Ovary (tissue), 9 donors: ENCODE results near the gene ANKRD60. TPM values are rescaled to one million over a fixed set of nuclear protein-coding genes. Genes with fewer than 3 reads are reported as not detected.

ENCODE experiments used
- DNase-seq, 5 donors: peaks; one replicate each; pipeline ENCODE4 v3.0.0-alpha.2; 2019 to 2020
- H3K27ac ChIP-seq, 2 donors: fragments of 200-600 bp; one replicate each; pipeline versions ENCODE4 v1.5.1 to v1.8.0; 2019 to 2022
- H3K27me3 ChIP-seq: fragments of 200-600 bp; one replicate; pipeline ENCODE4 v1.8.0; 2022
- H3K36me3 ChIP-seq: fragments of 200-600 bp; sonication (generic); one replicate; pipeline ENCODE4 v1.5.1; 2019
- H3K4me1 ChIP-seq: one replicate; pipeline ENCODE4 v1.8.1; 2013; ENCODE audit warnings: mild to moderate bottlenecking, moderate library complexity; ENCODE audit not compliant: insufficient read depth
- H3K4me3 ChIP-seq: fragments of 200-600 bp; sonication (generic); one replicate; pipeline ENCODE4 v1.5.1; 2017
- H3K9me3 ChIP-seq, 2 donors: fragments of 200-600 bp in 1 of 2; sonication (generic) in 1 of 2; one replicate each; pipeline versions ENCODE4 v1.5.1 to v1.8.1; 2013 to 2019; ENCODE audit warnings: mild to moderate bottlenecking in 1 of 2, moderate library complexity in 1 of 2
- EP300 ChIP-seq: sonication (generic); formaldehyde crosslinking; IDR thresholded peaks from one replicate; pipeline ENCODE4 v1.6.1; 2017; ENCODE audit warnings: antibody characterized with exemption
- POLR2A ChIP-seq: fragments of 450-650 bp; IDR thresholded peaks from one replicate; pipeline ENCODE4 v1.6.1; 2017; ENCODE audit warnings: antibody characterized with exemption, mild to moderate bottlenecking, moderate library complexity
- WGBS, 3 donors: extraction: QIAGEN DNeasy Blood & Tissue Kit in 1 of 3; methylation state at CpG; one replicate each; pipeline versions ENCODE4 v1.1.5 to v1.1.7; 2013 to 2017; 5-methylcytosine and 5-hydroxymethylcytosine counted together
- intact Hi-C, 4 donors: fragments of 100-400 bp; cut with DNase I; formaldehyde crosslinking; loops; one replicate each; pipeline versions ENCODE4 v1.11.0 to v1.15.1; 2022 to 2023
- polyA plus RNA-seq, 2 donors: library from polyadenylated mRNA; stranded (reverse); fragments of 200-250 nt in 1 of 2; fragments of 350-450 nt in 1 of 2; fragmentation: Illumina TruSeq in 1 of 2; extraction: RNeasy Lipid Tissue Mini Kit (QIAGEN cat#74804) in 1 of 2; gene quantifications; one replicate each; pipeline ENCODE4 v1.2.3, GENCODE V29; 2013 to 2014
- total RNA-seq, 7 donors: library from RNA; depleted of rRNA in 2 of 7; stranded (reverse); fragments of >200 nt in 2 of 7; fragmentation: NEBNext Ultra II Directional in 3 of 7; extraction: Animal tissue kit (Norgen Biotek cat#: 25700) in 3 of 7; gene quantifications; one replicate each; pipeline versions ENCODE4 v1.1.0 to v1.2.4, GENCODE V29; 2016 to 2023
- TF ChIP-seq, protein P1 (sequence below), 3 donors: fragments of 450-650 bp in 2 of 3; fragments of 200-600 bp in 1 of 3; IDR thresholded peaks; one replicate each; pipeline versions ENCODE4 v1.5.1 to v1.8.0; 2016 to 2022; ENCODE audit warnings: antibody characterized with exemption in 3 of 3, mild to moderate bottlenecking in 1 of 3
- donor health status: DM: no; HTN: no; CAD: no; lungs with moderate emphysema.
- donor health status: DM: no; HTN: no; CAD: no.
- donor health status: Bipolar disorder and iron deficiency.
- donor health status: DM: yes; HTN: yes; CAD: no.
- donor health status: DM: no; HTN: no; CAD: no.
- donor health status: DM: yes; HTN: yes; CAD: no.

ANKRD60 gene
- total and polyA plus RNA-seq, 9 donors, result not detected

DNA sequence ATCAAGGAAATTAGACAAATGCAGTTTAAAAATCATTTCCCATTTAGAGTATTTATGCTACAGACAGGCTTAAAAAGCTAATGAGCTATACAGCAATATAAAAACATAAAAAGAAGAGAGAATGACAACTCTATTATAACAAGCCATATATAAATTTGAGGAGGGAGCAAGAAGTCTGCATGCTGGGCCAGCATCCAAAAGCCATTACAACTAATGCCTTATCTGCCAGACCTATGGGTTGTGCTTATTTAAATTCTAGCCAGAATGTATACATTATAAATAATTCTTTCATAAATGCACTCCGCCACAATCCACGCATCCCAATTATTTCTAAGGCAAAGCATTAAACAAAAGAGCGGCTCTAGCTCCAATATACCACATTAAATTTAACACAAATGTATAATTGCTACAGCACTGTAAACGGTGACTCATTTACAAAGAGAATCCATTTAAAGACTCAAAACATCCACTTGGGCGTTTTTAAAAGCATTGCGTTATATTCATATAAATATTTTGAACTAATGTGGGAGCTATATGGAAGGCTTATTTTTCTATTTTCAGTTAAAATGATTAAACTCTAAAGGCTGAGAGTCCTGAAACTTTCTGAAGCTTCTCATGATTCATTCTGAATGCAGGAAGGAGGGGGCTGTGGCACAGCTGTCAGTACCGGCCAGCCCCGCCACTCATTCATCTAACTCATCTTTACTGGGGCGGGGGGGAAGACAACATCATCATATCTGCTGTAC, 43.3 kb upstream of the ANKRD60 start:
- Histone ChIP-seq H3K27ac (no peak overlapping the region), H3K36me3 (no peaks in the 10 kb centered on the region), H3K4me3 (no peak overlapping the region), H3K4me1 (no peaks in the 10 kb centered on the region), H3K27me3 (no peaks in the 10 kb centered on the region), H3K9me3 (no peaks in the 10 kb centered on the region)
- 90 to 93% (median 93%) methylated on average over 9 of the region's 9 CpGs for WGBS, 3 donors
- DNase-seq, result no peak
- intact Hi-C loops, result no loop called here
- no peak for TF ChIP-seq POLR2A
- TF ChIP-seq EP300, result no peak
- TF ChIP-seq, protein P1, sequence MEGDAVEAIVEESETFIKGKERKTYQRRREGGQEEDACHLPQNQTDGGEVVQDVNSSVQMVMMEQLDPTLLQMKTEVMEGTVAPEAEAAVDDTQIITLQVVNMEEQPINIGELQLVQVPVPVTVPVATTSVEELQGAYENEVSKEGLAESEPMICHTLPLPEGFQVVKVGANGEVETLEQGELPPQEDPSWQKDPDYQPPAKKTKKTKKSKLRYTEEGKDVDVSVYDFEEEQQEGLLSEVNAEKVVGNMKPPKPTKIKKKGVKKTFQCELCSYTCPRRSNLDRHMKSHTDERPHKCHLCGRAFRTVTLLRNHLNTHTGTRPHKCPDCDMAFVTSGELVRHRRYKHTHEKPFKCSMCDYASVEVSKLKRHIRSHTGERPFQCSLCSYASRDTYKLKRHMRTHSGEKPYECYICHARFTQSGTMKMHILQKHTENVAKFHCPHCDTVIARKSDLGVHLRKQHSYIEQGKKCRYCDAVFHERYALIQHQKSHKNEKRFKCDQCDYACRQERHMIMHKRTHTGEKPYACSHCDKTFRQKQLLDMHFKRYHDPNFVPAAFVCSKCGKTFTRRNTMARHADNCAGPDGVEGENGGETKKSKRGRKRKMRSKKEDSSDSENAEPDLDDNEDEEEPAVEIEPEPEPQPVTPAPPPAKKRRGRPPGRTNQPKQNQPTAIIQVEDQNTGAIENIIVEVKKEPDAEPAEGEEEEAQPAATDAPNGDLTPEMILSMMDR (IDR thresholded peaks at IDR 0.05), result no peak

DNA sequence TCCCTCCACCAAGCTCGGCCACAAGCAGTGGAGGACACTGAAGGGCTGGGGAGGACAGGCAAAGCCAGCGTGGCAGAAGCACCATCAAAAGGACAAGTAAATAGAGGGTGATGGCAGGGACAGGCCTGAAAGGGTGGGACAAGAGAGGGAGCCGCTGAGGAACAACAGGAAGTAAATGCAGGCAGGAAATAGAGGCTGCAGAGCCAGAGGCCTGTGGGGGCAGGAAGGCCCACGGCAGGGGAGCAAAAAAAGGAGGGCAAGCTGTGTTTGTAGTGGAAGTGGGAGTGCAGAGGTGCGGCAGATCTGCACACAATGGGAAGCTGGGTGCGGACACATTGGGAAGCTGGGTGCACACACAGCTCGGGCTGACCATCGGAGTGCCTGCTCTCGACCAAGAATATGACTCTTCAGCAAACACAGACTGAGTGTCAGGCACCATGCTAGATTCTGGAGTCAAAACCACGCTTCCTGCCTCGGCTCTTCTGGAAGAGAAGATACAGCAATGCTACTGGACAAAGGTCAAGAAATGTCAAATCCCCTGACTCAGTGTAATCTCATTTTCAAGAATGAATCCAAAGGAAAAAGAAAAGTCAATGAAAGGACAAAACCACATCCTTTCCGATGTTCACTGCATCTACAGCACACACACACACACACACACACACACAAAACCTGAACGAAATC, 40.6 kb upstream of the ANKRD60 start:
- Histone ChIP-seq H3K36me3 (no peaks in the 10 kb centered on the region), H3K9me3 (no peaks in the 10 kb centered on the region), H3K27ac (no peak overlapping the region), H3K4me3 (no peak overlapping the region), H3K27me3 (no peaks in the 10 kb centered on the region), H3K4me1 (no peaks in the 10 kb centered on the region)
- TF ChIP-seq POLR2A, result no peak
- TF ChIP-seq, protein P1 (IDR thresholded peaks at IDR 0.05), result no peak
- TF ChIP-seq EP300, result no peak
- DNase-seq, result no peak
- intact Hi-C loops, result no loop called here
- WGBS, 3 donors, result 80 to 86% (median 84%) methylated on average over 13 of the region's 13 CpGs

DNA sequence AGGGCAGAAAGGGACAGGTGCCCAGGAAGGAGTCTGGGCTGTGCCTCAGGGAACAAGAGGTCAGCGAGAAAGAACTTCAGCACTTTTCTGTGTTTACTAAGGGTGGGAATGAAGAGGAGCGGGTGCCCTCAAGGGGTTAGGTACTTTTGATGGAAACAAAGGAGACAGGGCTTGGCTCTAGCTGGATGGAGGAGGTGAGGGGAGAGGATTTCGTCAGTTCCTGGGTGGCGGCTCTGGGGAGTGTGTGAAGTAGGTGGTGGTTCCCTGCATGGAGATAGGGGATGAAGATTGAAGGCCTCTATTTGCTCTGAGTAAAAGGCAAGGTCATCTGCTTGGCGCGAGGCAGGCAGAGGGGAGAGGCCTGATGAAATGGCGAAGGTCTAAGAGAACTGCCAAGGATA, 40.0 kb upstream of the ANKRD60 start:
- Histone ChIP-seq H3K4me1 (no peaks in the 10 kb centered on the region), H3K4me3 (no peak overlapping the region), H3K27me3 (no peaks in the 10 kb centered on the region), H3K36me3 (no peaks in the 10 kb centered on the region), H3K9me3 (no peaks in the 10 kb centered on the region), H3K27ac (no peak overlapping the region)
- no peak for DNase-seq
- intact Hi-C loops, result no loop called here
- TF ChIP-seq EP300 (no peak), POLR2A (no peak)
- TF ChIP-seq, protein P1 (IDR thresholded peaks at IDR 0.05), result no peak
- 83 to 90% (median 88%) methylated on average over 7 of the region's 7 CpGs for WGBS, 3 donors

DNA sequence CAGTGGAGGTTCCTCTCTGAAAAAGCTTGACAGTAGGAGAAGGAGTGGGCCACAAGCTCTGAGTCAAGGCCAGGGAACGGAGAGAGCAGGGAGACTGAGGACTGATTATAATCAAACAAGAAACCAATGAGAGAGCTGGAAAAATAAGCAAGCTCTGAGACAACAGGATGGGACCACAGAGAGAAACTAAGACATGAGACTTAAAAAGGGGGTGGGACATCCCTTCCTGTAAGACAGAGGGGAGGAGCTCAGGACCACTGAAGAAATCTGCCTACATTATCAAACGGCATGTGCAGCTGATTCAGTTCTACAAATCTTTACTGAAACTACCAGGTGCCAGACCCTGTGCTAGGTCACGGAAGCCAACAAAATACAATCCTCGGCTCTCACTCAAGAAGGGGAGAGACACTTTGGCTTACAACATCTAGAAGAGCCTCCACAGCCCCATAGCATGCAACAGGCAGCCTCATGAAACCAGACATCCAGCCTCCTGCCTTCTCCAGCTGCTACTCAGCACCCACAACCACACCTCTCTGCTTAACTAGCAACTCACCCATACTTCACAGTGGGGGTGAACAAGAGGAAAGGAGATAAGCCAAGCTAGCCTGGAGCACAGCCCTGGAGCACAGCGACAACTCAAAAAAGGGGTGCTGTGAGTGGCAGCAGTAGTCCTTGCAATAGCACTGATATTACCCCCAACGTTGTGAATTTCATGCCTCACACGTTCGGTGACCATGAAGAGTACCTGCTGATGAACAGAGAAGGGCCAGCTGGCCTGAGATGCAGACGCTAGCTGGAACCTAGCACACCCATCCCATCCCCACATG, 39.1 kb upstream of the ANKRD60 start:
- no peaks in the 10 kb centered on the region for H3K27me3 ChIP-seq
- no peaks in the 10 kb centered on the region for H3K4me1 ChIP-seq
- WGBS, 3 donors, result 81 to 87% (median 82%) methylated on average over 9 of the region's 9 CpGs
- no peaks in the 10 kb centered on the region for H3K9me3 ChIP-seq
- no peak overlapping the region for H3K4me3 ChIP-seq
- no peak for DNase-seq
- no peaks in the 10 kb centered on the region for H3K36me3 ChIP-seq
- H3K27ac ChIP-seq, result no peak overlapping the region
- TF ChIP-seq EP300, result no peak
- no peak for TF ChIP-seq POLR2A
- TF ChIP-seq, protein P1 (IDR thresholded peaks at IDR 0.05), result no peak
- intact Hi-C loops, result no loop called here
